Neutrophil (primary cell): Measurements from ENCODE around the gene PLXNA2.

Experiments
- H3K27ac ChIP-seq: fragments of 200-600 bp; sonication (generic); 2 replicates; pipeline ENCODE4 v1.5.1; 2016; ENCODE audit warnings: mild to moderate bottlenecking, moderate library complexity
- H3K27me3 ChIP-seq: fragments of 200-600 bp; sonication (generic); 2 replicates; pipeline ENCODE4 v1.6.0; 2016; ENCODE audit warnings: mild to moderate bottlenecking
- H3K36me3 ChIP-seq: fragments of 200-600 bp; sonication (generic); 2 replicates; pipeline ENCODE4 v1.5.1; 2017
- H3K4me1 ChIP-seq, 2 experiments: fragments of 200-600 bp in 1 of 2; sonication (generic) in 1 of 2; 1 replicate in 1 of 2; 2 replicates in 1 of 2; pipeline versions ENCODE4 v1.5.1 to v1.6.1; 2013 to 2016; ENCODE audit warnings: low read depth in 1 of 2, low read length in 1 of 2, mild to moderate bottlenecking in 1 of 2, moderate library complexity in 1 of 2; ENCODE audit not compliant: control insufficient read depth in 1 of 2, insufficient read depth in 1 of 2
- H3K4me3 ChIP-seq, 2 experiments: fragments of 200-600 bp in 1 of 2; sonication (generic) in 1 of 2; 1 replicate in 1 of 2; 2 replicates in 1 of 2; pipeline ENCODE4 v1.5.1; 2013 to 2016; ENCODE audit warnings: low read depth in 1 of 2, low read length in 1 of 2, mild to moderate bottlenecking in 1 of 2, moderate library complexity in 1 of 2
- H3K9me3 ChIP-seq: fragments of 200-600 bp; sonication (generic); 2 replicates; pipeline ENCODE4 v1.5.1; 2016
- TF ChIP-seq, protein P1 (sequence below): fragments of 200-600 bp; sonication (generic); IDR thresholded peaks from 2 replicates; pipeline ENCODE4 v1.5.1; 2016; ENCODE audit warnings: antibody characterized with exemption

The PLXNA2 gene

DNA sequence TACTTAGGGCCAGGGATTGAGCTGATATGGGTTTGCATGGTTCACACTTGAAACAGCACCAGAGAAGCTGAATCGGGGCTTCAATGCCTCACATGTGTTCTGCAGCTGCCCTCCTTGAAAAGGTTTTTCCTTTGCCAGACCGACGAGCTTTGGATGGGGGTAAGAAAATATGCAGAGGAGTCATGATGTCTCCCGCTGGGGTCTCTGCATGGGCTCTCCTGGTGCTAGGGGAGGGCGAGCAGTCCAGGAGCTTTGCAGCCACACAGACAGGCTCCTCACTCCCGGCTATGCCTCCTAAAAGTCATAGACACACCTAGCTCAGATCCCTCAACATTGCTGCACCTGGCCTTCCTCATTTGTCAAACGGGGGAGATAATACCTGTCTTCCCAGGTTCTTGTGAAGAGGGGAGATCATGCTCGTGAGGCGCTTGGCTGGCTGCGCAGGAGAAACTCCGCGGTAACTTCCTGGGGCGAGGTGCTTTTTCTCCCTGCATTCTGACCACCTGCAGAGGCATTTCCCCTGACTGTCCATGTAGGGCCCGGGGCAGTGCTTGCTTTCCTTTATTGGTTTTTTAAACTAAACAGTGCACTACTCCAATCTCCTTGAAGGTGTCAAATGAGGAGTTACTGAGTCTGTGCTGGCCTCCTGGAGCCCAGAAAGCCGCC is 112.4 kb downstream of the PLXNA2 start:
- Histone ChIP-seq H3K4me1 (no peaks in the 10 kb centered on the region), H3K36me3 (no peaks in the 10 kb centered on the region), H3K4me3 (no peak overlapping the region), H3K27ac (no peak overlapping the region), H3K9me3 (no peaks in the 10 kb centered on the region), H3K27me3 (peaks cover 30% of the 10 kb centered on the region)
- TF ChIP-seq, protein P1, sequence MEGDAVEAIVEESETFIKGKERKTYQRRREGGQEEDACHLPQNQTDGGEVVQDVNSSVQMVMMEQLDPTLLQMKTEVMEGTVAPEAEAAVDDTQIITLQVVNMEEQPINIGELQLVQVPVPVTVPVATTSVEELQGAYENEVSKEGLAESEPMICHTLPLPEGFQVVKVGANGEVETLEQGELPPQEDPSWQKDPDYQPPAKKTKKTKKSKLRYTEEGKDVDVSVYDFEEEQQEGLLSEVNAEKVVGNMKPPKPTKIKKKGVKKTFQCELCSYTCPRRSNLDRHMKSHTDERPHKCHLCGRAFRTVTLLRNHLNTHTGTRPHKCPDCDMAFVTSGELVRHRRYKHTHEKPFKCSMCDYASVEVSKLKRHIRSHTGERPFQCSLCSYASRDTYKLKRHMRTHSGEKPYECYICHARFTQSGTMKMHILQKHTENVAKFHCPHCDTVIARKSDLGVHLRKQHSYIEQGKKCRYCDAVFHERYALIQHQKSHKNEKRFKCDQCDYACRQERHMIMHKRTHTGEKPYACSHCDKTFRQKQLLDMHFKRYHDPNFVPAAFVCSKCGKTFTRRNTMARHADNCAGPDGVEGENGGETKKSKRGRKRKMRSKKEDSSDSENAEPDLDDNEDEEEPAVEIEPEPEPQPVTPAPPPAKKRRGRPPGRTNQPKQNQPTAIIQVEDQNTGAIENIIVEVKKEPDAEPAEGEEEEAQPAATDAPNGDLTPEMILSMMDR = no peak

DNA sequence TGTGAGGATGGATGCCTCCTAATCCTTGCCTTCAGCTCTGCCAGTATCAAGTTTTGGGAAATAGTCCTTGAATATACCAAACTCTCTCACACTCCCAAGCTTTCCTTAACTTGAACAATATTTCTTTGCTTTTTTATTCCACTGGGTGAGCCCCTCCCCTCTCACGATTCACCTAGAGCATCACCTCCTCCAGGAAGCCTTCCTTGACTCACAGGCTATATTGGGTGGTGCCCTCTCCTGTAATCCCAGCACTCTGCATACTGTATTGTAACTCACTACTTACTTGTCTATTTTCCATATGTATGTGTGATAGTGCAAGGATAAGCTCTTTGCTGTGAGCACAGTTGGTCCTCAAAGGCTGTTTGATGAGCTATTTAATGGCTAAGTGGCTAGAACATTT is 114.7 kb downstream of the PLXNA2 start:
- H3K36me3 ChIP-seq = no peaks in the 10 kb centered on the region
- no peaks in the 10 kb centered on the region for H3K9me3 ChIP-seq
- H3K27ac ChIP-seq = no peak overlapping the region
- no peak overlapping the region for H3K4me3 ChIP-seq
- H3K27me3 ChIP-seq = peaks cover 30% of the 10 kb centered on the region
- H3K4me1 ChIP-seq = no peaks in the 10 kb centered on the region
- TF ChIP-seq, protein P1 = no peak

DNA sequence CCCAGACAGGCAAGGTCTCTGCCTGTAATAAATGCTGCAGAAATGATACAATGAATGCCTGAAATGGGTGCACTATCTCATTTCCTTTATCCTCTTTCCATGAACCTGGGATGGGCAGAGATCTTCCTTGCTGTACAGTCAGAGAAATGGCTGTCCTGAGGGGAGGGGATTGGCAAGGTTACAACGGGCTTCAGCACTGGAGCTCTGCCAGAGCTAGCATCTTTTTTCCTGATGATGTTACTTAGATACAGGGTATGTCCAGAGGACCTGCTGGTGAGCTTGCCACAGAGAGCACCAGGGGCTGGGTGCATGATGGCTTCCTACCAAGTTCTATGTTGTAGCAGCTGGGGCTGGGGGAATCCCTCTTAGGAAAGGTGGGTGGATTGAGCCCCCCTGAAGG is 115.1 kb downstream of the PLXNA2 start:
- Histone ChIP-seq H3K4me3 (no peak overlapping the region), H3K36me3 (no peaks in the 10 kb centered on the region), H3K27me3 (peaks cover 30% of the 10 kb centered on the region), H3K4me1 (no peaks in the 10 kb centered on the region), H3K9me3 (no peaks in the 10 kb centered on the region), H3K27ac (no peak overlapping the region)
- TF ChIP-seq, protein P1 = no peak

DNA sequence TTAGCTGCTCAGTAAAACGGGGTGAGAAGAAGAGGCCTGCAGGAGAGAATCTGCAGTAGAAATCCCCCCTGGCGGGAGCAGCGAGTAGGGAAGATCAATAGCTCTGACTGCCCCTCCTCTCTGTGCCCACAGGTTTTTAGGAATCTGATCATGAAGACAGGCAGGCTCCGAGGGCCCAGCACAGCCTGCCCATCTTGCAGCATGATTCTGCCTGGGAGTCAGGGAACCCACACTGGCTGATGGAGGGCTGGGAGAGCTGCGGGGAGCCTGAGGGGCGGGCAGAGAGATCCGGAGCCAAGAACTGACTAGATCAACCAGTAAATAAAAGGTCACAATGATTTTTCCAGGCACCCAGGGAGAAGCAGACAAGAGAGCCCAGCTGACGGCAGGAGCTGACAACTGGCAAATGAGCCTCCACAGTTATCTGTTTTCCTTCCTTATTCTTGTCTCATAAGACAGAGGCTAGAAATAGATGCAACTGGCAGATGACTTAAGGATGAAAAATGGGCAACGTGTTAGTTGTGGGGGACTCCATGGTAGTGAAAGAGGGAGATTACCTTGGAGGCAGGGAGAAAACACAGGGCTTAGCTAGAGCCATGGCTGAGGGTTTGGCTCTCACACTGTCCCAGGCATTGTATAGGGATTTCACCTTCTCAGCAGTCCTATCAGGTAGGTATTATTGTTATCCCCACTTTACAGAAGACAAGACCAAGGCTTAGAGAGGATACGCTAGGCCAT is 116.2 kb downstream of the PLXNA2 start:
- TF ChIP-seq, protein P1 = no peak
- no peaks in the 10 kb centered on the region for H3K36me3 ChIP-seq

DNA sequence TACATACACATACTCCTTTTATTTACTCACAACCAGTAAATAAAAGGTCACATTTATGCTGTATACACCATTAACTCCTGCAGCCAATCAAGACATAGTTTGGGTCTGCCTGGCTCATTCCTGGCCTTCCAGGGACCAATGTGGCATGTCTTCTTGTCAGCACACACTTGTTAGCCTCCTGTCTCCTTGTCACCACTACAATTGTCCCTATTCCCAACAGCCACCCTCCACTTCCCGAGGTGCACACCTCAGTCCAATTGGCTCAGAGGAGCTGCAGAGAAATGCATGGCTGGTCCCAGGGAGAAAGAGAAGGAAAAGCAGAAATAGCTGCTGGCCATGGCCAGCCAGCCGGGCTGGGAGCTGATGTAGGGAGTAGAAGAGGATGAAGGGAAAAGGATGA is 116.9 kb downstream of the PLXNA2 start:
- no peaks in the 10 kb centered on the region for H3K9me3 ChIP-seq
- no peak overlapping the region for H3K4me3 ChIP-seq
- no peaks in the 10 kb centered on the region for H3K4me1 ChIP-seq
- H3K27ac ChIP-seq = no peak overlapping the region
- H3K27me3 ChIP-seq = peaks cover 30% of the 10 kb centered on the region
- no peaks in the 10 kb centered on the region for H3K36me3 ChIP-seq
- TF ChIP-seq, protein P1 = no peak

More for the DNA sequence above, 116.2 kb downstream of the PLXNA2 start:
- no peaks in the 10 kb centered on the region for H3K4me1 ChIP-seq
- H3K9me3 ChIP-seq = no peaks in the 10 kb centered on the region
- no peak overlapping the region for H3K4me3 ChIP-seq
- H3K27ac ChIP-seq = no peak overlapping the region
- H3K27me3 ChIP-seq = peaks cover 30% of the 10 kb centered on the region
